PC-3 (cell line): Measurements from ENCODE around the gene WDR3. TPM values are rescaled to one million over a fixed set of nuclear protein-coding genes. Genes with fewer than 3 reads are reported as not detected.

Source experiments
- ATAC-seq: fragments of 200-7000 bp; cut with Tn5 transposase; 2 replicates; pipeline ENCODE4 v1.9.1; 2020; ENCODE audit warnings: mild to moderate bottlenecking, moderate library complexity
- BruUV-seq: library from RNA; stranded (reverse); fragments of 400-500 nt; replicated peaks from 2 replicates; lab custom pipeline; 2021; lab: Mats Ljungman, UMichigan
- CTCF ChIA-PET: fragments of 300-600 bp; sonication (Branson Sonifier 250); formaldehyde crosslinking; loops from one replicate; lab custom pipeline; 2022; ENCODE audit warnings: antibody characterized with exemption; lab: Charles Lee
- POLR2A ChIA-PET: fragments of 300-600 bp; sonication (Branson Sonifier 250); formaldehyde crosslinking; loops from one replicate; lab custom pipeline; 2022; ENCODE audit warnings: antibody characterized with exemption; ENCODE audit not compliant: unreplicated experiment; lab: Charles Lee
- DNase-seq: peaks from one replicate; pipeline ENCODE4 v3.0.0-alpha.2; 2015
- H2AFZ ChIP-seq: fragments of 300-600 bp; sonication (generic); 2 replicates; pipeline ENCODE4 v1.6.0; 2016; ENCODE audit warnings: antibody characterized with exemption, low read length
- H3F3A ChIP-seq: fragments of 300-600 bp; sonication (generic); one replicate; pipeline ENCODE4 v1.6.0; 2017; ENCODE audit warnings: antibody characterized with exemption, low read length, control low read depth, mild to moderate bottlenecking; ENCODE audit not compliant: unreplicated experiment
- H3K27ac ChIP-seq: fragments of 300-600 bp; sonication (generic); 2 replicates; pipeline ENCODE4 v1.5.1; 2016; ENCODE audit warnings: mild to moderate bottlenecking, low read length
- H3K27me3 ChIP-seq: fragments of 300-600 bp; sonication (generic); 2 replicates; pipeline ENCODE4 v1.6.1; 2016; ENCODE audit warnings: low read length, mixed read lengths
- H3K36me3 ChIP-seq: fragments of 300-600 bp; sonication (generic); 2 replicates; pipeline ENCODE4 v1.6.1; 2016; ENCODE audit warnings: low read depth, mixed run types, low read length, mixed read lengths
- H3K4me1 ChIP-seq: fragments of 300-600 bp; sonication (generic); 2 replicates; pipeline ENCODE4 v1.5.1; 2016; ENCODE audit warnings: low read length; ENCODE audit not compliant: insufficient read depth
- H3K4me2 ChIP-seq: fragments of 300-600 bp; sonication (generic); 2 replicates; pipeline ENCODE4 v1.6.0; 2016; ENCODE audit warnings: low read length
- H3K4me3 ChIP-seq: fragments of 300-600 bp; sonication (generic); 2 replicates; pipeline ENCODE4 v1.5.1; 2016; ENCODE audit warnings: mild to moderate bottlenecking, low read length, mixed read lengths
- H3K79me2 ChIP-seq: fragments of 300-600 bp; sonication (generic); 2 replicates; pipeline ENCODE4 v1.6.1; 2017; ENCODE audit warnings: low read length, mixed read lengths
- H3K9ac ChIP-seq: fragments of 300-600 bp; sonication (generic); 2 replicates; pipeline ENCODE4 v1.6.0; 2016; ENCODE audit warnings: mild to moderate bottlenecking, low read length
- H3K9me2 ChIP-seq: fragments of 300-600 bp; sonication (generic); replicated peaks from 2 replicates; pipeline ENCODE4 v1.6.1; 2016; ENCODE audit warnings: mixed run types, low read length, mixed read lengths
- H3K9me3 ChIP-seq: fragments of 300-600 bp; sonication (generic); 2 replicates; pipeline ENCODE4 v1.6.1; 2016; ENCODE audit warnings: low read length, mixed read lengths
- H4K20me1 ChIP-seq: fragments of 300-600 bp; sonication (generic); 2 replicates; pipeline ENCODE4 v1.6.1; 2016; ENCODE audit warnings: low read length, mixed read lengths
- EZH2 ChIP-seq: fragments of 300-600 bp; sonication (generic); IDR thresholded peaks from one replicate; pipeline ENCODE4 v1.6.1; 2017; ENCODE audit warnings: antibody characterized with exemption, mild to moderate bottlenecking, low read length; ENCODE audit not compliant: unreplicated experiment
- EZH2phosphoT487 ChIP-seq: fragments of 300-600 bp; sonication (generic); IDR thresholded peaks from 2 replicates; pipeline ENCODE4 v1.6.1; 2018; ENCODE audit warnings: mild to moderate bottlenecking, antibody characterized with exemption, low read length, borderline replicate concordance
- intact Hi-C: fragments of 100-400 bp; cut with micrococcal nuclease; formaldehyde crosslinking; loops from 2 replicates; pipeline ENCODE4 v1.9.0; 2023
- total RNA-seq: library from RNA; depleted of rRNA; stranded (reverse); fragments of >200 nt; gene quantifications from 2 replicates; pipeline ENCODE4 v1.2.3, GENCODE V29; 2014
- TF ChIP-seq, protein P1 (sequence below): fragments of 300-600 bp; sonication (generic); conservative IDR thresholded peaks from 2 replicates; pipeline ENCODE4 v1.5.1; 2017; ENCODE audit warnings: antibody characterized with exemption, low read depth, mild to moderate bottlenecking, low read length

Gene WDR3
- total RNA-seq, 1 experiment from 2014 or later, result 57.8 TPM

GRCh38 chr1:117894078-117894477 lies 35.5 kb upstream of the WDR3 start:
- Histone ChIP-seq H3K9me3 (no peaks in the 10 kb centered on the region), H3K4me2 (no peak overlapping the region), H3K79me2 (no peaks in the 10 kb centered on the region), H3K36me3 (peaks cover 22% of the 10 kb centered on the region), H3K27me3 (no peaks in the 10 kb centered on the region), H3K4me3 (no peak overlapping the region), H3K4me1 (no peaks in the 10 kb centered on the region), H2AFZ (no peak overlapping the region), H3K27ac (no peak overlapping the region), H3K9me2 (no peaks in the 10 kb centered on the region), H4K20me1 (no peaks in the 10 kb centered on the region), H3K9ac (no peak overlapping the region), H3F3A (no peaks in the 10 kb centered on the region)
- no peak for TF ChIP-seq EZH2phosphoT487
- ATAC-seq (no peak), DNase-seq (no peak)
- intact Hi-C loops, result loop anchor here (2.0 kb wide), 1 partner anchor 381 kb away; no protein-coding TSS in a partner anchor
- no TSS peak for BruUV-seq
- CTCF ChIA-PET, result no interaction called here
- POLR2A ChIA-PET, result interaction anchor here (0.6 kb wide), 1 partner anchor 34 kb away, joined by 3 read pairs; no protein-coding TSS in a partner anchor

DNA sequence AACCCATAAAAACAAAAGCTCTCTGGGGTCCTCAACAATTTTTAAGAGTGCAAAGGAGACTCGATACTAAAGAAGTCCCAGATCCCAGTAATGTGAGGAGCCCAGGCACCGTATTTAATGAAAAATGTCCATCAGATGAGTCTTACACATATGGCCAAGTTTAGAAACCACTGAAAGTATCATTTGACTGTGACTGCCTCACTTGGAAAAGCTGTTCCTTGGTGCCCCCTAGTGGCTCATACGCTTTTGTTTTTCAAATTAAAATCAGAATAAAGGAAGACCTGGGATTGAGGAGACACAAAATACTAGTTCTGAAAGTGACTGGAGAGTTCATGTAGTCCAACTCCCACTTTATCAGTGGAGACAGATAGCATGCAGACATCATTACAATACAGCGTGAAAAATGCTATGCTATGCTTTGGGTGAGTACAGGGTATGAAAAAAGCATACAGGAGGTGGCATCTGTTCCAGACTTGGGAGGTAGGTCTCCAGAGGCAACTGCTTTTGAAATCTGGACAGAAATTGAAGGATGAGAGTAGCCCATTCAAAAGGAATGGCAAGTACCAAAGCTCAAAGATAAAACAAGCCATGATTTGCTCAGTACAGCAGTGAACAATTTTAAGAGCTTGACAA lies 33.9 kb upstream of the WDR3 start:
- Histone ChIP-seq H3K9me2 (no peaks in the 10 kb centered on the region), H3K79me2 (no peaks in the 10 kb centered on the region), H3K9me3 (no peaks in the 10 kb centered on the region), H3K4me3 (no peak overlapping the region), H3K9ac (no peak overlapping the region), H2AFZ (no peak overlapping the region), H3K36me3 (peaks cover 28% of the 10 kb centered on the region), H4K20me1 (no peaks in the 10 kb centered on the region), H3K27ac (no peak overlapping the region), H3K4me1 (no peaks in the 10 kb centered on the region), H3K27me3 (no peaks in the 10 kb centered on the region), H3K4me2 (no peak overlapping the region), H3F3A (no peaks in the 10 kb centered on the region)
- ChIA-PET CTCF (interaction anchor here (0.6 to 0.8 kb wide), 3 partner anchors 33 to 221 kb away, joined by 3 to 4 read pairs (median 3); no protein-coding TSS in a partner anchor), POLR2A (no interaction called here)
- TF ChIP-seq, protein P1, sequence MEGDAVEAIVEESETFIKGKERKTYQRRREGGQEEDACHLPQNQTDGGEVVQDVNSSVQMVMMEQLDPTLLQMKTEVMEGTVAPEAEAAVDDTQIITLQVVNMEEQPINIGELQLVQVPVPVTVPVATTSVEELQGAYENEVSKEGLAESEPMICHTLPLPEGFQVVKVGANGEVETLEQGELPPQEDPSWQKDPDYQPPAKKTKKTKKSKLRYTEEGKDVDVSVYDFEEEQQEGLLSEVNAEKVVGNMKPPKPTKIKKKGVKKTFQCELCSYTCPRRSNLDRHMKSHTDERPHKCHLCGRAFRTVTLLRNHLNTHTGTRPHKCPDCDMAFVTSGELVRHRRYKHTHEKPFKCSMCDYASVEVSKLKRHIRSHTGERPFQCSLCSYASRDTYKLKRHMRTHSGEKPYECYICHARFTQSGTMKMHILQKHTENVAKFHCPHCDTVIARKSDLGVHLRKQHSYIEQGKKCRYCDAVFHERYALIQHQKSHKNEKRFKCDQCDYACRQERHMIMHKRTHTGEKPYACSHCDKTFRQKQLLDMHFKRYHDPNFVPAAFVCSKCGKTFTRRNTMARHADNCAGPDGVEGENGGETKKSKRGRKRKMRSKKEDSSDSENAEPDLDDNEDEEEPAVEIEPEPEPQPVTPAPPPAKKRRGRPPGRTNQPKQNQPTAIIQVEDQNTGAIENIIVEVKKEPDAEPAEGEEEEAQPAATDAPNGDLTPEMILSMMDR, result peak; percentile 91
- no peak for TF ChIP-seq EZH2
- BruUV-seq, result no TSS peak
- intact Hi-C loops, result loop anchor here (1.0 to 2.0 kb wide), 6 partner anchors 56 to 383 kb away; partner anchors contain the start of gene TENT5C
- DNase-seq (peak; percentile 89), ATAC-seq (peak; percentile 77)

- H3K4me2 ChIP-seq, result no peak overlapping the region
- ChIA-PET CTCF (no interaction called here), POLR2A (no interaction called here)
- no peaks in the 10 kb centered on the region for H3K27me3 ChIP-seq
- TF ChIP-seq, protein P1, result no peak
- TF ChIP-seq EZH2phosphoT487, result no peak
- TF ChIP-seq EZH2, result no peak
- H3K9me3 ChIP-seq, result no peaks in the 10 kb centered on the region
- no peaks in the 10 kb centered on the region for H3K79me2 ChIP-seq
- no peaks in the 10 kb centered on the region for H3K9me2 ChIP-seq
- no peak overlapping the region for H2AFZ ChIP-seq
- intact Hi-C loops, result no loop called here
- H3K4me1 ChIP-seq, result no peaks in the 10 kb centered on the region
- ATAC-seq (no peak), DNase-seq (no peak)
- no peak overlapping the region for H3K27ac ChIP-seq
- no peak overlapping the region for H3K4me3 ChIP-seq
- H3F3A ChIP-seq, result no peaks in the 10 kb centered on the region
- no peak overlapping the region for H3K9ac ChIP-seq
- BruUV-seq, result no TSS peak
- H3K36me3 ChIP-seq, result peaks cover 33% of the 10 kb centered on the region
- H4K20me1 ChIP-seq, result no peaks in the 10 kb centered on the region
Observed at GRCh38 chr1:117897551-117897950, 32.0 kb upstream of the WDR3 start.
